GM21528 (cell line): ENCODE data around the gene GIMAP8.

Experiments
- ATAC-seq: cut with Tn5 transposase; IDR thresholded peaks from one replicate; pipeline ENCODE4 v1.9.1; 2021; ENCODE audit warnings: mild to moderate bottlenecking, moderate library complexity; ENCODE audit not compliant: unreplicated experiment, low FRiP score

Gene GIMAP8

DNA sequence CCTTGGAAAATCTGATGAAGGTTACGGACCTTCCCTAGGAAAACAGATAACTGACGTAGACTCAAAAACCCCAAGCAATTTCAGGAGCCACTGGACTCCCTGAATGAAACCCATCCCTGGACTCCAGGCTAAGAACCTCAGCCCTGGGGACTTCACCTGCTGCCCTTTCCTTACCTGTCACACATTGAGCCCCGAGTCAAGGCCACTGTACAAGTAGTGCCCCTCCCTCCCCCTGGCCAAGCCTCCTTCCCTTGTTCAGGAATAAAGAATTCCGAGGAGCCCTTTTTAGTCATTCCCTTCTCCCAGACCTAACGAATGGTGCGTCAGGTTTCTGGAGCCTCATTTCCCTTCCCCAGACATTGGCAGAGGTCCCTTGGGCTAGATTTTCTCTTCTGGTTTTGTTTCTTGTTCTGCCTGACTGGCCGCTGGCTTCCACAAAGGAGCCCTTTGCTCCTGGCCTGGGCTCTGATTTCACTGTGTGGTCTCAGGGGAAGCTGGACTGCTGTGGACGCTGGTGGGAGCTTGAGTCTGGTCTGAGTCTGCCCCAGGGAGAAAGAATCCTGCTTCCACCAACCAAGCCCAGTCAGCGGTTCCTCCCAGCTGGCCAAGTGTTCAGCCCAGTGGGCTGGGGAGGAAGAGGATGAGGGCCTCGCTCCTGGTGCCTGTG, 39.6 kb upstream of the GIMAP8 start:
- no peak for ATAC-seq

DNA sequence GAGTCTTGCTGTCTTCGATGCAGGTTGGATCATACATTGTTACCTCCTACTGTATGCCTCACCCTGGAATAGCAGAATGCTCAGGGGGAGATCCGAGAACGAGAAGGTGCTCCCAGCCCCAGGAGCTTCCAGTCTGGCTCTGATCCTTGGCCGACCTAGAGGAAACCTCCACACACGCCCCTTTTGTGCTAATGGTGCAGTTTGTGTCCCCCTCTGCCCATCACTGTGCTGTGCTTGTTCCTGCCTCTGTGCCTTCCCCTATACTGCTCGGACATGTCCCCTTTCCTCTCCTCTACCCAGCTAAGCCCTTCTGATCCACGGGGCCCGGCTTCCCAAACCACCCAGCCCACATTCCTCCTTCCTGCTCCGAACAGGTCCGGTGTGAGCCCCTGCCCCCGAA, 38.8 kb upstream of the GIMAP8 start:
- no peak for ATAC-seq

DNA sequence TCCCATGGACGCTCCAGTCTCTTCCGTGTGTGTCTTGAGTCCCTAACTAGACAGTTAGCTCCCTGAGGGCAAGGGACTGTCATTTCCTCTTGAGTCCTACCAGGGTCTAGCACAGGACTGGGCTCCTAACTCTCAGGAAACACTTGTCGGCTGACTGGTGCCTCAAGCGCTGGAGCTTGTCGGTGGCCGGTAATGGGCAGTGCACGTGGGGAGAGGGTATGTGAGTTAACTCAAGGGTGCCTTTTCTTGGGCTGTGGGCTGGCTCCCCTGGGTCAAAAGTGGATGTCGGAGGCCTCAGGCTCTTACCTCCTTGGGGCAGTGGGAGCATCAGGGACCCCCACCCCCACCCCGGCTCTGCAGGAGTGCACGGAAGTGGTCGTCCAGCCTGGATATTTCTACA, 38.4 kb upstream of the GIMAP8 start:
- no peak for ATAC-seq

DNA sequence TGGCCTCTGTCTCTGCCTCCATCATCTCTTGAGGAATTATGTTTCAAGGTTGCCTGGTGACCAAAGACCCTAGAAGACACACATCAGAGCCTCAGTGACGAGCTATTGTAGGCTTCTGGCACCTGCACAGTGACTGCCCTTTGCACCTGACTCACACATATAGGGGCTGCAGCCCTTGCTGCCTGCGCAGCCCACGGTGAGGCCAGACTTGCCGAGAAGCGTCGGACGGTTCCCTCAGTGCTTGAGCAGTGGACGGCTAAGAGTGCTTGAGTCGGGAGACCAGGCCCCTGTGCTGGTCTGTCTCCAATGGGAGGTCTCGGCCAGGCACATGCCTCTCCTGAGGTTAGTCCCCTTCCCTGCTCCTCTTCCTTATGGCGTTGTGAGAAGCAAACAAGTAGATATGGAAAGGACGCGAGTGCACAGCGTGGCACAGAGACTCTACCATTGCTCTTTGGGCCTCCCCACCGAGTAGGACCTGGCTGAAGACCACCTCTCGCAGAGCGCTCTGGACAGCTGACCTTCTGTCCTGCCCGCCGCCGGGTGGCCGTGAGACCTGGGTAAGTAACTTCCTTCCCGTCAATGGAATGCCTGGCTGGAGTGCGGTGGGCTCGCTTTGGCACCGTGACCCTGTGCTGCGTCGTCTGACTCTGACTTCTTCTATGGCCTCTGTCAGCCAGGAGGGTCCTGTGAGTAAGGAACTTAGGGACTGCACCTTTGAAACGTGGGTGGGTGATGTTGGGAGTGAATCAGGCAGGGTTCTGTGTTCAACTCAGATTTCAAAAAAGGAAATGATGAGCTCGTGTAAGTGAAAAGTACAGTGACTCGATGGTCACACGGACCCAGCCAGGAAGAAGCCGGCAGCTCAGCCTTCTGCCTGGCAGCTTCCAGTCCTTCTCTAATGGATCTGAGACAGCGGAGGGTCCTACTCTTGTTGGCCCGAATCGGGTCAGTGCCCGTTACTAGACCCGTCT, 37.6 kb upstream of the GIMAP8 start:
- no peak for ATAC-seq

DNA sequence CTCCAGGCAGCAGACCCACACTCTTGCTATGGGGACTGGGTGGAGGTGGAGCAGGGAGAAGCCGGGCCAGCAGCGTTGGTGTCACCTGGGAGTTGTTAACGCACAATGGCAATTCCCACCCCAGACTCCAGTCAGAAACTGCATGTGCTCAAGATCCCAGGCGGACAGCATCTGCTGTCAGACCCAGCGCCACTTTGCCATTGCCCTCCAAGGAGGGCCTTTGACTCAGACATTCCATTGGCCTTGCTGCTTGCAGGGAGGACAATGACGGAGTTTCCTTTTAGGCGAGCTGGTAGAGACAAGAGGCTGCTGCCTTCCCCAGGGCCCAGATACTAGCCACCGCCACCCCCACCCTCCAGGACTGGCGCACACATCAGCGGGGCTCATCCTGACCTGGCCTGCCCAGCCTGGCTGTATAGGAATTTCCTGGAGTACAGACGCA, 36.8 kb upstream of the GIMAP8 start:
- no peak for ATAC-seq

DNA sequence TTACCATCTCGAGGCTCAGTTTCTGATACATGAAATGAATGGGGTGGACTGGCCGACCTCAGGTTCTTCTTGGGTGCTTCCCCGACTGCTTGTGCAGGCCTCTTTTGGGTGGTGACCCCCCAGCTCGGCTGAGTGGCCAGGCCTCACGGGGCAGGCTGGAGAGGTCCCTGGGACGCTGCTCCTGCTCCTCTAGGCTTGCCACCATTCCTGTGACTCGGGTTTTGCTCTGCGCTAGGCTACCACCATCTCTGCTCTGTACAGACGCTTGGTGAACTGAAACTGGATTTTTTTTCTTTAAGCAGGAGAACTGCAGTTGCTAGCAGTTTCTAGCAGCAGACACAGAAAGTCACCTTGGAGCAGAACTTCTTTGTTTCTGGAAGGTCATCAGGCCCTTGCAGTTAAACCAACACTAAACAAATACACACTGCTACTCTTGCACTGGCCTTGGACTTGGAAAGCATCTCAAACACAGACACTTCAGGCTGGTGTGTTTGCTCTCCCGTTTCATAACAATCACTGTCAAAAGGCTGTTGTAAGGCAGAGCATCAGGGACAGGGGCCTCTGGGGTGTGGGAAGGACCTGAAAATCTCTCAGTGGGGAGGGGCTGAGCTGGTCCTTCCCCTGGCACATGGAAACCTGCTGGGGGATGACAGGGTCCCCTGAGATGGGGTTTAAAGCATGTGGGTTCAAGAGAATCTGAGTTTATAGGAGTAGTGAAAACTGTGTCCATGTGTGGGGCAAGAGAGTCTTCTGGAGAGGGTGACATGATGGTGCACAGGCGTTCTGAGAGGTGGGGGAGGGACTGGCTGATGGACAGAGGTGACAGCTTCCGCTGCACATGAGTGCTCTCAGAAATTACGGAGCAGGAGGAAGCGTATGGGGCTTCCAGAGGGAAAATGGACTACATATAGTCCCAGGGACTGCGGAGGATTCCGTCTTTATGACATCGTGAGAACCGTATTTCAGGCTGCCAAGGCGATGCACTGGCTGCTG, 35.0 kb upstream of the GIMAP8 start:
- ATAC-seq, result no peak

DNA sequence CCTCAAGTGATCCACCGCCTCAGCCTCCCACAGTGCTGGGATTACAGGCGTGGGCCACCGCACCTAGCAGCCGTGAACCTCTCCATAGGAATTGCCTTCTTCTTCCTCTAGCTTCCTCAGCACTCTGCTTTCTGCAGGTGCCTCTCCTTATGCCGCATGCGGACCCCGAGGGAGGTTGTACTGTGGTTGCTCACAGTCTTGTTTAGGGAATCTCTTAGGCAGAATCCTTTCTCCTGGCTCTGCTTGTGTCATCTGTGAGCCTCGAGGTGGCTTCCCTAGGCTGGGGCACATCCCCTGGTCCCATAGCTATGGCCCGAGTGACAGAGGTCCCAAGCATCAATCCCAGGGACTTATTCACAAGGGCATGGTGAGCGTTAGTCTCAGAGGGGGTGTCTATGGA, 33.2 kb upstream of the GIMAP8 start:
- ATAC-seq, result no peak

DNA sequence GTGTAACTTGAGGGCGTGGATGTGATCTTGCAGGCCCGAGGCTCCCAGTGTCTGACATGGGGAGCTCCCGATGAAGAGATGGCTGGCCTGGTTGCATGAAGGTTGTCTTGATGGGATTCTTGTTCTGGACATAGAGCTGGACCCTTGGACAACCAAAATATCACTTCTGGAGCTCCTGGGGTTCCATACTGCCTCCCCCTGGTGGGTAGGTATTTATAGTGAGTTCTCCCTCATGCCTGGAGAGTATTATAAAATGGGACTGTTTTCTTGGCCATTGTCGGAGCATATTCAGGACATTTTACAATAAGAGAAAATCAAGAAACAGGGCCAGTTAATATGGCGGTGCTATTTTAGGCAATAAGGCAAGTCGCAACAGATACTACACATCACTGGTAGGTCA, 32.6 kb upstream of the GIMAP8 start:
- no peak for ATAC-seq

DNA sequence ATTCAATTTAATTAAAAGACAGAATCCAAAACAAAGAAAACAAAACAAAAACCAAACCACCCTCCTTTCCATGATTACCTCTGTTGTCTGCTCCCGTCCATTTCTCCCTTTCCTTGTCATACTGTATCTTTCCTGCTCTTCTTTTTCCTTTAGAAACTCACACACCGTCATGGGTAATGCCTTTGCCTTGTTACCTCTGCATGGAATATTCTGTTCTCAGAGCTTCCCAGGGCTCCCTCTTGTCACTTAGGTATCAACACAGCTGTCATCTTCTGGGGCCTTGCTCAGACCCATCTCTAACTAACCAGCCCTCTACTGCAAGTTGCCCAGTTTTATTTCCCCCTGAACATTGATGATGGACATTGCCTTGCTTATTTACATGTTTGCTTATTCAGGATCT, 30.2 kb upstream of the GIMAP8 start:
- no peak for ATAC-seq

DNA sequence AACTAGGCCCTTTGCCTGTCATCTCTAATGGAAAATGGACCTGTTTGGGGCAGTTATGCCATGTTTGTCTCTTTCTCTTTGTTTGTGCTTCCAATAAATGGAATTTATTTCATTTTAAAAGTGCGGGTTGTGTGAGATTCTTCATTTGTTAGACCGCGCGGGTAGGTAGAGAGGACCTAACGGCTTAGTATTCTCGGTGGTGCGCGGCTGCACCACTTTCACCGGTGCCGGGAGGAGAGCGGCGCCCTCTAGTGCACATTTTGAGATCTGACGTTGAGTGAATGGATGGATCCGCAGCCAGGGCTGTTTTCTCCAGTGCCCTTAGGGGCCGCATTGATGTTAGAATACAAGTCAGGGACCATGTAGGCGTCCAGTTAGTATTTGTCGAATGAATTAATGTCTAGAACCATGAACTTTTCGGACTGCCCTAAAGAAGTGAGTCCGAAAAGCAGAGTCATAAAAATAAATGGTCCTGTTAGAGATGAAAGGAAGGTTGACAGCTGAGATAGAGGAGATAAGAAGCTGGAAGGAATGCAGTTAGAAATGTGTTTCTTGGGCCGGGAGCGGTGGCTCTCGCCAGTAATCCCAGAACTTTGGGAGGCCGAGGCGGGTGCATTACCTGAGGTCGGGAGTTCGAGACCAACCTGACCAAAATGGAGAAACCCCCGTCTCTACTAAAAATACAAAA, 29.3 kb upstream of the GIMAP8 start:
- peak; percentile 91 for ATAC-seq

DNA sequence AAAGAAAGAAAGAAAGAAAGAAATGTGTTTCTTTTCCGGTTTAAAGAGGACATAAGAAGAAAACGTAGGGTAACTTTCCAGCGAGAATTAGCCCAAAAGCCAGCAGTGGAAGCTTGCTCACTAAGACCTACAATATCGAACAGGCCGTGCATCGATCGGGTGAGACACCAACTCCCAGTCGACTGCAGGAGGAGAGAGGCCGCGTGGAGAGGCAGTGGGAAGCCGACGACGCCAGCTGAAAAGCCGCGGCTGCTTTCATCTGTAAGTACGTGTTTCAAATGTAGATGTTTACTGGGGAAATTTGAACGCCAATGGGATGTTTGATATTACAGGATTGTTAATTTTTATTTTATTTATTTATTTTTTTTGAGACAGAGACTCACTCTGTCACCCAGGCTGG, 28.6 kb upstream of the GIMAP8 start:
- ATAC-seq, result no peak

DNA sequence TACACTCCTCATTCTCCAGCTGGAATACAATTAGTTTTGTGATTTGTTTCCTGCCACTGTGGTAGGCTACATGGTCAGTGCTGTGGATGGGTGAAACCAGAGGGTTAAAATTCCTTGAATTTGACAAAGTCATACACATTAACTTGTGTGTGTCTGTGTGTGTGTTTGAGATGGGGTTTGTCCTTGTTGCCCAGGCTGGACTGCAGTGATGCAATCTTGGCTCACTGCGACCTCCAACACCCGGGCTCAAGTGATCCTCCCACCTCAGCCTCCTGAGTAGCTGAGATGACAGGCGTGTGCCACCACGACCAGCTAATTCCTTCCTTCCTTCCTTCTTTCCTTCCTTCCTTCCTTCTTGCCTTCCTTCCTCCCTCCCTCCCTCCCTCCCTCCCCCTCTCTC, 24.8 kb upstream of the GIMAP8 start:
- no peak for ATAC-seq

DNA sequence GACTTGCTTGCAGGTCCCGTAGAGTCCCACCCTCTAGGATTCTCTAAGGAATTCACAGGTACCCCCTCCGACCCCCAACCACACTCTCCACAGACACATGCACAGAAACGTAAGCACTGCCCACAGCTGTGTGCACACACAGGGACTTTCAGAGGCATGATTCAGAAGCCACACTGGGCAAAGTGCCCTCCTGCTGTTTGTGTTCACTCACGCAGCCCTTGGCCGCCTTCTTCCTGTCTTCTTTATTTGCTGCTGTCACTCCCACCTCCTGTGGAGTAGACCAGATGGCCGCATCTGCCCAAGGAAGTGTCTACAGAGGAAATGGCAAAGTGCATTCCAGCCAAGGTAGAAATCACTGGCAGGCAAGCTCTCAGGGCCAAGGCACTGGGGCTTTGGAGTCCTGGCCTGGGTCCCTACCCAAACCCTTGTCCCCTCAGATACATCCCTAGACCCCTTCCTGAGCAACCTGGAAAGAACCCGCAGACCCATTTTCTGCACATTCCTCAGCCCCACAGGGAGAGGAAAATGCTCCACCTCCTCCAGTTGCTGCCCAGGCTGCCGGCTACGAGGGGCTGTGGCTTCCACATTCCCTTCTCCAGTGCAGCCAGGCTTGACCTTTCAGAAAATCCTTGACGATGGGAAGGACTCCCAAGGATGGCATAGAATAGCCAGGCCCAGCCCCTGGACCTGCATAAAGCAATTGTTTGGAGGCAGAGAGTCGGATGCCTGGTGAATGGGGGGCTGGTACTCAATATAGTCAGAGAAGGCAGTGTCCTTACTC, 21.6 kb upstream of the GIMAP8 start:
- no peak for ATAC-seq

DNA sequence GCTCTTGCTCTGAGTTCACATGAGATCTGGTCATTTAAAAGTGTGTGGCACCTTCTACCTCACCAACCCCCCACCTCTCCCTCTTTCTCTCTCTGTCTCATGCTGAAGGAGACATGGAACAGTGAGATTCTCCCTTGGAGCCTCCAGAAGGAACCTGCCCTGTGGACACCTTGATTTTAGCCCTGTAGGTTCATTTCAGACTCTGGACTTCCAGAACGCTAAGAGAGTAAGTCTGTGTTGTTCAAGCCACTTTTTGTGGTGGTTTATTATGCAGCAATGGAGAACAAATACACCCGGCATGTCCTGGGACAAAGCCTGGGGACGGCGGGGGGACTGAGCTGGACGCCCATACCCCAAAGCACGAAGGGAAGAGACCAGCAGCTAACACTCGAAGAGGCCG, 20.7 kb upstream of the GIMAP8 start:
- ATAC-seq, result no peak

DNA sequence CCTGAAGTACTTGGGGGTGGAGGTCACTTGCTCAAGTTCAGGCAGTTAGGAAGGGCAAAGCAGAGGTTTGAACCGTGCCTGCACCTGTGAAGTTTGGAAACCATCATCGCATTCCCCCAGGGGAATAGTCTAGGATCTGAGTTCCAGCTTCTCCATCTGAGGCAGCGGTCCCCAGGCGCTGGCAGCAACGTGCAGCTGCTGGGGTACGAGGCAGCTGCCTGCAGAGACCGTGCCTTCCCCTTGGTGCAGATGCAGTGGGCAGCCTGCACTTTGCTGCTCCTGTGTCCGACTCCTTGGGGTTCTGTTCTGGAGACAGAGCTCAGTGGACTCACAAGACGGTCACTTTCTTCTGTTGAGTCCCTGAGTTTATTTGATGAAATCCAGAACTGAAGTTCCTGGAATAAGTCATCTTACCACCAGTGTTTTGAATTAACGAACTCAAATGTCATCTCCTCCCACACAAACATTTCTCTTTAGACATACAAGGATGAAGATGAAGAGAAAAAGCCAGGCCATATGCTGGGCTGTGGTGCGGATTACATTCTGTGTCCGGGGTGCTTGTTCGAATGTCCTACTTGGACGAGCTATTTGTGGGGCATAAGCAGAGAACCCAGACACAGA, 19.9 kb upstream of the GIMAP8 start:
- ATAC-seq, result no peak

DNA sequence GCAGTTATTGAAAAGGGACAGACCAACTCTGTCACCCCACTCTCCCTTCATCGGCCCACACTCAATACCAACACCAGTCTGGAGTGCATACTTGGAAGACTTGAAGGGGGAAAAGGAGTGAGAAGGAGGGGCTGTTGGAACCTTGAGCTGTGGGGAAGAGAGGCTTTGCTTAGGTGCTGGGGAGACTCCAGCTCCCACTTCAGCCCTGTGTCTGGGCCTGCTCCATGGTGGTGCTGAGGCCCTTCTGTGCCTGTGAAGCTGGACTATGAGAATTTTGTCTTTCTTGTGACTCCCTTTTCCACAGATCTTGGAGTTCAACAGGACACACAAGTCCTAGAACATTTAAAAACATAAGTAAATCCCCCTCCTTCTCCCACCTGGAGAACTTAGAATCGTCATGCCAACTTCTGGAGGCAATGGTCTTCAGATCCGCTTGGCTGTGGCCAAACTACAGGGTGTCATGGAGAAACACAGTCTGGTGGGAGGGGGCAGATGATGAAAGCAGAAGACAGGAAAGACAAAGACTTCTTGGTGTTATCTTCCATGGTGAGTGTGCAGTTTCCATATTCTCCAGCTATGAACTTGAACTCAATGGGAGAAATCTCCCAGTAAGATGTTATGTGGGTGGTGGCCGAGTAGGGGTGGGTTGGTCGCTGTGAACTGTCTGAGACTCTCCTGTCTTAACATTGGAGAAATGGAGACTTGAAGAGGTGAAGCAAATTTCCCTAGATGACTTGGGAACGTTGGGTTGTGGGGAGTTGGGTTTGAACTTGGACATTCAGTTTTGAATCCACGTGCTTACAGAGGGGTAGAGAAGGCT, 18.4 kb upstream of the GIMAP8 start:
- ATAC-seq, result no peak

DNA sequence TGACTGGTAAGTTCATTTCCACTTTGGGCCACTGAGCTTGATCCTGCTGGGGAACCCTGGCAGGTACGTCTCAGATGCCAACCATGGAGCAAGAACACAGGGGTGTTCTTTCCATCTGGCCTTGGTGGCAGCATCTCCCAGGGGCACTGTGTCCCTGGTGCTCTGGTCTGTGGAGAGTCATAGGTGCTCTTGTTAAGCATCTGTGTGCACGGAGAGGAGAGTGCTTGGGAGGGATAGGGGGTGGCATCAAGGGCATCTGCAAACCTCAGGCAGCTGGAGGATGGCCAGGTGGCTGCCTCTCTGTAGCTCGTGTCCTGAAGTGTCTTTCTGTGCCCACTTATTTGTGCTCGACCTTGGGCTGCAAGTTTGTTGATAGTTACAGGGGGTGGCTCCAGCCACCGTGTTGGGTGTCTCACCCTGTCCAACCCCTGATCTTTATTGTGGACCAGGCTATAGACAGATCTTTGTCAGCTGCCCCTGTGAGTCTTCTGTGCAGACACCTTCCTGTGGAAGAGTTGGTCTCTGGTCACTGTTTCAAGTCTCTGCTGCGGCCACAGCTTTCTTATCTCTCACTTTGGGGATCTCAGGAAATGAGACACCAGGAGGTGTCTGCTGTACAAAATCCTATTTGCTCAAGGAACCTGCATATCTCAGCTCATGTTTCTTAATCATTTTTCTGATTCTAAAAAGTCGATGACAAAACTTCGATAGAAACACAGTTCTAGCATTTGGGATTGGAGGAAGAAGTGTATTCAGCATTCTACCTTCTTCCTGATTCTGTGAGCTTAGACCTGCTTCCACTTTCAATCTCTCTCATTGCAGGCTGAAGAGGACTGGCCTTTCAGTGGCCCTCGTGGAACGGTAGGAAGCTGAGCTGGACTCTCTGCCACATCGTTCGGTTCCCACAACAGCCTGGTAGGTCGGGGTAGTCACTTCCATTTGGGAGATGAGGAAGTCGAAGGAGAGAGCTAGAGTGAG, 17.2 kb upstream of the GIMAP8 start:
- no peak for ATAC-seq
